ENCODE measurements around the gene SLC17A9.

SLC17A9 gene

GRCh38 chr20:62940875-62941274 lies 11.6 kb upstream of the SLC17A9 start:
- no peak for DNase-seq

DNA sequence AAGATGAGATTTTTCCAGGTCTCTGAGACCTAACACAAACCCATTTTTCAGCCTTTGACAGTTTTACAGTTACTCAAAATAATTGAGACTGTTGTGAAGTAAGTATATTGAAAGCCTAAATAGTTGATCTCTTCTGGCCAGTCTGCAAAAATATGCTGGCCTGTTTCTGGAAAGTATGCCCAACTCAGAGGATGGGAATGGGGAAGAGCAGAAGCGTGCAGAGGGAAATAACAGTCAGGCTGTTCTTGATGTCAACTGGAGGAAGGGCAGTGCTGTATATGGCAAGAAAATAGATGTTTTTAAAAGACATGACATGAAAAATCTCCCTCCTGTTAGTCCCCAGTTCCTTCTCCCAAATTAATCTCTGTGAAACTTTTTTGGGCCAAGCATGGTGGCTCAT lies 10.7 kb upstream of the SLC17A9 start:
- no peak for DNase-seq

DNA sequence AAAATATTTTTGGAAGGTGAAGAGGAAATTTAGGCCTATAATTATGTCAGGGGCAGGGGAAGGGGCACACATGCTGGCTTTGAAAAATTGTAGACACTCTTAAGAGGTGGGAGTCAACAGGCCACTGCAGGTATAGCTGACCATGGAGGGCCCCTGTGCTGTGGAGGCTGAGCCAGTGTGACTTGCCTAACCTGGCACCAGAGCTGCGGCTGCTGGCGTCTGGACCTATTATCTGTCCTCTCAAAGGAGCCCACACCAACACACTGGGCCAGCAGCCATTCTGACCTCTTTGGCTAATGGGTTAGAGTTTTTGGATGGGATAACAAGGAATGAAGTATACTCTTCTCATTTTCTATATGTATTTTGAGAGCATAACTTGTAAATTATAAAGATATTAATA lies 10.1 kb upstream of the SLC17A9 start:
- no peak for DNase-seq

GRCh38 chr20:62943396-62943795 lies 9.1 kb upstream of the SLC17A9 start:
- DNase-seq, result no peak

- no peak for DNase-seq
Measured at GRCh38 chr20:62944184-62944583, 8.3 kb upstream of the SLC17A9 start.

- no peak for DNase-seq
Measured at GRCh38 chr20:62944746-62945145, 7.8 kb upstream of the SLC17A9 start.

GRCh38 chr20:62945771-62946339 lies 6.7 kb upstream of the SLC17A9 start:
- DNase-seq, result no peak

GRCh38 chr20:62946918-62947317 lies 5.6 kb upstream of the SLC17A9 start:
- no peak for DNase-seq

GRCh38 chr20:62947532-62948300 lies 4.8 kb upstream of the SLC17A9 start:
- DNase-seq, result no peak

DNA sequence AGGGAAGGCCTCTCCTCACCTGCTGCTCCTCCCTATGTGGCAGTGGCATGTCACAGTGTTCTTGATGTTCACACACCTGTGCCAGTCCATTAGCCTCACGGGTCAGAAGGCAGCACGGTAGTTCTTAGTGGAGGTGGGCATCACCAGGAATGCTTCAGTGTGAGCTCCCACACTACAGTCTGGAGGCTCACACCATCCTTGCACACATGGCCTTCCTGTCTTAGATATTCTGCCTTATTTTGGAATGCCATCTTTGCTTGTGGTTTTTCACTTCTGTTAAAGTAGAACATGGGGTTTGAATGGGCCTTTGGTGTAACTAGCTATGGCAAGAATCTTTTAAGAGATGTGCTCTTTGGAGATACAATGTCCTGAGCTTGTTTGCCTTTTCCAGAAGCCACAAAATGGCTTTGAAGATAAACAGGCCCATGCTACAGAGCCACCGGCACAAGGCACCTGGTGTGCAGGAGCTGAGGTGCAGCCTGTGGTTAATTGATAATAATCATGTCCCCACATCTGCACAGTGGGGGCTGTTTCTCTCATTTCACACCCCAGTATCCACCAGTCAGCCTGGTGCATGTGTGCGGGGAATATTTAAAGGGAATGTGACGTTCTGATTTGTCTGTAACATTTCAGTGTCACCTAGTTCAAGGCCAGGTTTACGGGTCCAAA lies 3.2 kb upstream of the SLC17A9 start:
- DNase-seq, result no peak

DNA sequence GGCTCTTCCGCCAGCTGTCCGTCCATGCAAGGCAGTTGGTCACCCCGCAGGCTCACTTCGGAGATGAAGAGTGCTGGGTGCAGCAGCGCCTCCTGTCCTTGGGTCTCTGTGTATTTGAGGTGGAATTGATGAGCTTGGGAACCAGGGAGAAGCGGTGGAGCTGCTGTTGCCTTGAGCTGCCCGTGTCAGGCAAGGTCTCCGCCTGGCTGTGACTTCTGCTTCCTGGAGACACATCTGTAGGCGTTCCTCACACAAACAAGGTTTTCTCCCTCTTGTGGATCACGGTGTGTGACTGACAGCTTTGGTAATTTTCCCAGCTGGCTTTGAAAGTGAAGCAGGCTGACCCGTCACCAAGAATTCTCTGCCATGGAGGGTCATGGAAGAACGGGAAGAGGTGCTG lies 2.5 kb upstream of the SLC17A9 start:
- no peak for DNase-seq

DNA sequence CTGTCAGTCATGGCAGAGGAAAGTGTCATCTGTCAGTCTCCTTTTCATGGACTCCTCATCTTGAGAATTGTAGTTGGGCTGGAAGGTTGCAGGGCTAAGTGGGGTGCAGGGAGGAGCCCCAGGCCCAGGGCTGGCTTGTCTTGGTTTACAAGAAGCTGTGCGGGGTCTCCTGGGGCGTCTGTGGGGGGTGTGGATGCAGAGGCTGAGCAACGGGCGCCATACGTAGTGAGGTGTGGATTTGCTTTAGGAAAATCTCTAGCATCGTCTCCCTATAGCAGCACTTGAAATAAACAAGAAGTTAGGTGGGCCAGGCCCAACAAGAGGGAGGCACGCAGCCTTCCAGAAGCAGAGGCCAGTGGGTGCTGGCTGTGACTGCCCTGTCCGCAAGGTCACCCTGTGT lies 1.8 kb upstream of the SLC17A9 start:
- DNase-seq, result no peak

- no peak for DNase-seq
Measured at GRCh38 chr20:62951143-62951895, 1.2 kb upstream of the SLC17A9 start.

GRCh38 chr20:62951896-62952372 lies 575 bp upstream of the SLC17A9 start:
- no peak for DNase-seq

DNA sequence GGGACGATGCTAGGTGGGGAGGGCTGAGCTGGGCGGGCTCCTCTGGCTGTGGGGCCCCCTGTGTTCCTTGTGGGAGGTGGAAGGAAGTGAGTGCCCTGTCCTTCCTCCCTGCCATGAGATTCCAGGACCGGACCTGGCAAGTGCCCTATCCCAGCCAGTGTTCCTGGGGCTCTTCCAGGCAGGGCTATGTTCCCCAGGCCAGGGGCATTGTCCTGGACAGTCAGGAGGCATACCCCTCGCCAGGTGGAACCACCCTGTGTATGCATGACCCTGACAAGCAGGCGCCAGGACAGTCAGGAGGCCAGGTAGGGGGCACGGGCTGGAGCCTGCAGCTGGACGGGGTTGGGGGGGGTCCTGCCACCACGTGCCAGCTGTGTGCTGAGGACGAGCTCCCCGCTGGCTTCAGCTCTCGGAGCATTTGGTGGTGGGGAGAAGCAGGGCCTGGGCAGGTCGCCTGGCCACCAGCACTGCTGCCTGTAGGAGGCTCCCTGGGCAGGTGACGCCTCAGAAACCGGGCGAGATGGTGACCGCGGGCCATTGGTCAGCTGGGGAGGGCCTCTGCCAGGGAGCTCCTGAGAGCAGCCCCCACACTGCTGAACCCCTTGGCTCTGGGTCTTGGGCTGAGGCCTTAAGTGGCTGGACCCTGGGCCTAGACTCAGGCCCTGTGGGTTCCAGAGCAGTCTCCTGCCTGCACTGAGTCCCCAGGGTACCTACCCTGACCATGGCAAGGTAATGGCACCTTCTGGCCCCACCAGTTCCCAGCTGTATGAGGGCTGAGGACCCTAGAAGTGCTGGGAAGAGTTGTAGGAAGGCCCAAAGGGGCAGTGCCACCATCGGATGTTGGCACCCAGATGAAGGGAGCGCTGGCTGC lies 694 bp downstream of the SLC17A9 start:
- no peak for DNase-seq

DNA sequence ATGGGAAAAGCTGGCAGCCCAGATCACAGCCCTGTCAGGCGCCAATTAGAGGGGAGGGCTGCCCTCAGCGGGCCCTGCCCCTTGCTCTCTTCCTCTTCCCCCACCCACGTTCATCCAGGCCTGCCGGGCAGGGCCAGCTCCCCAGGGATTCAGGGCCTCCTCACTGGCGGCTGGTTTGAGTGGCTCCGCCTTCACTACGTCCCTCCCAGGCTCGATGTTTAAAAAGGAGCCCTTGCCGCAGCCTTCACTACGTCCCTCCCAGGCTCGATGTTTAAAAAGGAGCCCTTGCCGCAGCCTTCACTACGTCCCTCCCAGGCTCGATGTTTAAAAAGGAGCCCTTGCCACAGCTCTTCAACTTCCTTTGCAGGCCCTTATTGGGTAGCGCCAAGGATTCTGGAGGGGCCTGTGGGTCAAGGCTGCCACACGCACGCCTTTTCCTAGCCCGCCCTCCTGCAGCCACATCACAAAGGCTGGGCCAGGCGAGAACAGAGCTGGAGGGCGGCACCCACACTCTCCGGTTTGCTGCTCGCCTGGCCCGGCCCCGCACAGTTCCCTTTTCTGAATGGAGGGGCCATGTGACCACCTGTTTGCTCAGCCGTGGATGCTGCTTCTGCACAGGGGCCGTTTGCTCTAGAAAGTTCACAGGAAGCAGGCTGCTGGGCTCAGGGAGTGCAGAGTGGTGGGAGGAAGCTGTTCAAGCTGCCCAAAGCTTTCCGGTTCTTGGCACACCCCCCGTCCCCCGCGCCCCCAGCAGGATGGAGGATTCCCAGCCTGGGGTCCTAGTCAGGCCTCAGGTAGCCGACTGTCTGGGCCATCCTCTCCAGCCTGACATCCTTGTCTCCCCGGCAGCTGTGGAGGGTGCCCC lies 1.6 kb downstream of the SLC17A9 start:
- DNase-seq, result peak; percentile 52

DNA sequence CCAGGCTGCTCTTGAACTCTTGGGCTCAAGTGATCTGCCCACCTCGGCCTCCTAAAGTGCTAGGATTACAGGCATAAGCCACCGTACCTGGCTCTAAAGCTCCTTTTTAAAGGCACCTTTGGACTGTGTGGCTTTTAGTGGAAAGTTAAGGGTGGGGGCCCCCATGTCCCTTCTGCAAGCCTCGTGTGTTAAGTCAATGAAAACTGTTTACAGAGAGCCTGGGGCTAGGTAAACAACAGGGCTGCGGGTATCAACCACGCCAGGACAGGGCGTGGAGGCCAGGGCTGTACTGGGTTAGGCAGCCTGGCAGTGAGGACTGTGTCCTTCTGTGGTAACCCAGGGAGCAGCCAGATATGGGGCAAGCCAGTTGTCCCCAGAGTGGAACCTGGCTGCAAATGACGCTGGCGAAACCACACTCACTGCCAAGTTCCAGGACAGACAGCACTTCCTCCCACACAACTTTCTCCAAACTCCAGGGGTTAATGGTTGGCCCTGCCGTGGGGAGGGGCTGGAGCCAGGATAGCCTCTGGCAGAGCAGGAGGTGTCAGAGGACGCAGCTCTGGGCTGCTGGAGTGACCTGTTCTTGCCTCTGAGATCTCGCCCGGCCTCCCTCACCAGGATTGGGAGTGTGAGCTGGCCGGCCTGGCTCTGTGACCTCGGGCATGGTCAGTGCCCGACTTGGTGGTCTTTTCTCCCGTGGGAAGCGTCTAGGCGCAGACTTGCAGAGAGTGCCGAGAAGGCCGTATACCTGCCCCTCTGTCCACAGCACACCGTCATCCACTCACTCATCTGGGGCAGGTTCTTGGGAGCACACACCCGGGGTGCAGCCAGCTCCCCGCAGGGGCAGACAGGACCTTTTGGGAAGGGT lies 3.2 kb downstream of the SLC17A9 start:
- DNase-seq, result no peak

DNA sequence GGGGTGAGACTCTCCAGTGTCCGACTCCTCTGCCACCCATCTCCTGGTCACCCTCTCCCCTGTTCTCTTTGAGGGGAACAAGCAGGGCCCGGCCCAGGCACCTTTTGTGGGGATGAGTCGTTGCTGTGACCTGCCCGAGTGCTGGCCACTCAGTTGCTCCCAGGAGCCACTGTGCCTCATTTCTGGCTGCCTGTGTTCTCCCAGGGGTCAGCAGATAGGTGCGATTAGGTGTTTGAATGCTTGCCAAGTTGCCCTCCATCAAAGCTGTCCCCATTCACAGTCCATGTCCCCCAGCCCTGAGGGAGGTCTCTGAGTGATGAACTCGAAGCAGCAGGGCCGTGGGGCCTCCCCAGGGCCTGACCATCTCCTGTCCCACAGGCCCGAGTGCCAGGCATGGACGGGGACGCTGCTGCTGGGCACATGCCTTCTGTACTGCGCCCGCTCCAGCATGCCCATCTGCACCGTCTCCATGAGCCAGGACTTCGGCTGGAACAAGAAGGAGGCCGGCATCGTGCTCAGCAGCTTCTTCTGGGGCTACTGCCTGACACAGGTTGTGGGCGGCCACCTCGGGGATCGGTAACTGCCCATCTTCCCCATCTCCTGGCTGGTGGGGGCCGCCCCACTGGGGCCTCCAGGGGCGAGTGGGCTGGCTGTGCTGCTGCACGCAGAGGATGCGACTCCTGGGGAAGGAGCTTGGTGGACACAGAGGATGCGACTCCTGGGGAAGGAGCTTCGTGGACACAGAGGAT lies 4.1 kb downstream of the SLC17A9 start:
- DNase-seq, result no peak

All from activated CD4-positive, alpha-beta T cell treated with anti-CD3 and anti-CD28 coated beads, Interleukin-10, Interleukin-2, amounts not matched to agents 100 ng/mL and 50 ng/mL, durations not matched to agents 16 hours and 8 hours (primary cell).